WTC11 (cell line): ENCODE measurements around the gene SPSB3. TPM values are rescaled to one million over a fixed set of nuclear protein-coding genes. Genes with fewer than 3 reads are reported as not detected.

Source experiments
- ATAC-seq: fragments of 200-7000 bp; cut with Tn5 transposase; 2 replicates; pipeline ENCODE4 v1.10.0; 2021; ENCODE audit warnings: mild to moderate bottlenecking, moderate library complexity
- CTCF ChIA-PET: fragments of 300-600 bp; sonication (Branson Sonifier 250); formaldehyde crosslinking; loops from one replicate; lab custom pipeline; 2021; ENCODE audit warnings: antibody characterized with exemption; lab: Charles Lee
- POLR2A ChIA-PET: fragments of 350-600 bp; sonication (Branson Sonifier 250); formaldehyde crosslinking; loops from one replicate; lab custom pipeline; 2021; ENCODE audit warnings: antibody characterized with exemption; lab: Charles Lee
- DNase-seq: peaks from one replicate; pipeline ENCODE4 v3.0.0; 2021; ENCODE audit warnings: low spot score
- H3K27ac Mint-ChIP-seq: 2 replicates; pipeline ENCODE4 v1.8.0; 2021; ENCODE audit warnings: mixed read lengths
- H3K27me3 Mint-ChIP-seq: 2 replicates; pipeline ENCODE4 v1.8.0; 2021; ENCODE audit warnings: low read depth, mild to moderate bottlenecking, moderate library complexity, mixed read lengths
- H3K36me3 Mint-ChIP-seq: 2 replicates; pipeline ENCODE4 v1.8.0; 2021; ENCODE audit warnings: mixed read lengths
- H3K4me1 Mint-ChIP-seq: 2 replicates; pipeline ENCODE4 v1.8.0; 2022; ENCODE audit warnings: mixed read lengths
- H3K4me3 Mint-ChIP-seq: 2 replicates; pipeline ENCODE4 v1.8.0; 2021; ENCODE audit warnings: mild to moderate bottlenecking, moderate library complexity, mixed read lengths
- H3K9me3 Mint-ChIP-seq: 2 replicates; pipeline ENCODE4 v1.8.0; 2021; ENCODE audit warnings: mixed read lengths
- AFF4 ChIP-seq: sonication (generic); formaldehyde crosslinking; IDR thresholded peaks from 2 replicates; pipeline ENCODE4 v1.8.1; 2023; ENCODE audit warnings: mild to moderate bottlenecking, missing genetic modification reagents, borderline replicate concordance
- E2F1 ChIP-seq: sonication (generic); formaldehyde crosslinking; IDR thresholded peaks from 2 replicates; pipeline ENCODE4 v1.8.0; 2022; ENCODE audit warnings: mild to moderate bottlenecking, missing genetic modification reagents
- ELF4 ChIP-seq: sonication (generic); formaldehyde crosslinking; IDR thresholded peaks from 2 replicates; pipeline ENCODE4 v1.8.1; 2022; ENCODE audit warnings: low read depth, mild to moderate bottlenecking, moderate library complexity, missing genetic modification reagents
- GABPB1 ChIP-seq: sonication (generic); formaldehyde crosslinking; IDR thresholded peaks from 2 replicates; pipeline ENCODE4 v1.8.1; 2023; ENCODE audit warnings: mild to moderate bottlenecking, missing genetic modification reagents
- JUN ChIP-seq: sonication (generic); formaldehyde crosslinking; IDR thresholded peaks from 2 replicates; pipeline ENCODE4 v1.8.0; 2023; ENCODE audit warnings: mild to moderate bottlenecking, missing genetic modification reagents
- MAX ChIP-seq: sonication (generic); formaldehyde crosslinking; IDR thresholded peaks from 2 replicates; pipeline ENCODE4 v1.8.0; 2022; ENCODE audit warnings: mild to moderate bottlenecking, missing genetic modification reagents
- MYBL2 ChIP-seq: sonication (generic); formaldehyde crosslinking; IDR thresholded peaks from 2 replicates; pipeline ENCODE4 v1.8.1; 2023; ENCODE audit warnings: mild to moderate bottlenecking, moderate library complexity, missing genetic modification reagents
- NFE2L1 ChIP-seq: sonication (generic); formaldehyde crosslinking; IDR thresholded peaks from 2 replicates; pipeline ENCODE4 v1.8.1; 2023; ENCODE audit warnings: missing genetic modification reagents
- NR3C1 ChIP-seq: sonication (generic); formaldehyde crosslinking; conservative IDR thresholded peaks from 2 replicates; pipeline ENCODE4 v1.8.1; 2023; ENCODE audit warnings: low read depth, mild to moderate bottlenecking, missing genetic modification reagents
- PRRX2 ChIP-seq: fragments of 250-450 bp; sonication (Bioruptor Pico); IDR thresholded peaks from 2 replicates; pipeline ENCODE4 v1.8.0; 2021; ENCODE audit warnings: mild to moderate bottlenecking
- SMAD3 ChIP-seq: sonication (generic); formaldehyde crosslinking; IDR thresholded peaks from 2 replicates; pipeline ENCODE4 v1.8.0; 2022; ENCODE audit warnings: missing genetic modification reagents, mild to moderate bottlenecking, borderline replicate concordance
- SOX15 ChIP-seq: fragments of 250-450 bp; sonication (Bioruptor Pico); IDR thresholded peaks from 2 replicates; pipeline ENCODE4 v1.9.0; 2021; ENCODE audit warnings: mild to moderate bottlenecking
- SP1 ChIP-seq: sonication (generic); formaldehyde crosslinking; conservative IDR thresholded peaks from 2 replicates; pipeline ENCODE4 v1.8.1; 2022; ENCODE audit warnings: missing genetic modification reagents
- ZBTB43 ChIP-seq: sonication (generic); formaldehyde crosslinking; IDR thresholded peaks from 2 replicates; pipeline ENCODE4 v1.8.1; 2023; ENCODE audit warnings: mild to moderate bottlenecking, missing genetic modification reagents
- ZNF263 ChIP-seq: sonication (generic); formaldehyde crosslinking; IDR thresholded peaks from 2 replicates; pipeline ENCODE4 v1.8.1; 2022; ENCODE audit warnings: low read depth, mild to moderate bottlenecking, moderate library complexity, missing genetic modification reagents
- ZNF317 ChIP-seq: sonication (generic); formaldehyde crosslinking; IDR thresholded peaks from 2 replicates; pipeline ENCODE4 v1.8.1; 2023; ENCODE audit warnings: low read depth, mild to moderate bottlenecking, moderate library complexity, missing genetic modification reagents, borderline replicate concordance
- ZNF396 ChIP-seq: fragments of 250-450 bp; sonication (Bioruptor Pico); IDR thresholded peaks from 2 replicates; pipeline ENCODE4 v1.8.0; 2021; ENCODE audit warnings: mild to moderate bottlenecking, moderate library complexity, borderline replicate concordance
- ZNF416 ChIP-seq: fragments of 250-450 bp; sonication (Bioruptor Pico); IDR thresholded peaks from 2 replicates; pipeline ENCODE4 v1.9.0; 2021; ENCODE audit warnings: mild to moderate bottlenecking, inconsistent platforms
- ZSCAN18 ChIP-seq: fragments of 250-450 bp; sonication (Bioruptor Pico); IDR thresholded peaks from 2 replicates; pipeline ENCODE4 v2.1.2; 2022; ENCODE audit warnings: mild to moderate bottlenecking, moderate library complexity
- total RNA-seq: library from RNA; stranded (reverse); gene quantifications from 3 replicates; pipeline ENCODE4 v1.2.3, GENCODE V29; 2021

SPSB3 gene
- total RNA-seq, 1 experiment from 2014 or later, result 32.8 TPM

GRCh38 chr16:1810106-1810505 lies 27.7 kb upstream of the SPSB3 start (continued):
- TF ChIP-seq AFF4 (CRISPR knock-in tag), result no peak

GRCh38 chr16:1809281-1809801 lies 27.0 kb upstream of the SPSB3 start:
- ATAC-seq (peak; percentile 98), DNase-seq (peak; percentile 83)
- POLR2A ChIA-PET, result no interaction called here
- H3K9me3 Mint-ChIP-seq, result peaks cover 4% of the 10 kb centered on the region; the same call in 1 of the 2 replicates
- no peak overlapping the region for H3K4me3 Mint-ChIP-seq
- peaks cover 14% of the 10 kb centered on the region for H3K36me3 Mint-ChIP-seq
- no peaks in the 10 kb centered on the region; the same call in 1 of the 2 replicates for H3K27me3 Mint-ChIP-seq
- no peak overlapping the region for H3K27ac Mint-ChIP-seq
- CTCF ChIA-PET, result interaction anchor here (0.9 kb wide), 1 partner anchor 86 kb away, joined by 3 read pairs; no protein-coding TSS in a partner anchor
- TF ChIP-seq NFE2L1 (CRISPR knock-in tag), result no peak
- TF ChIP-seq ZNF416 (CRISPR knock-in tag), result no peak
- no peak for TF ChIP-seq MYBL2 (CRISPR knock-in tag)
- 0 out of 2 replicates have a peak, but pooled peaks have one; percentile 41 for TF ChIP-seq SP1 (CRISPR knock-in tag)
- TF ChIP-seq ZNF263, result no peak
- peak; percentile 51; the same call in 1 of the 2 replicates for TF ChIP-seq MAX (CRISPR knock-in tag)
- TF ChIP-seq GABPB1 (CRISPR knock-in tag), result no peak
- TF ChIP-seq ZSCAN18 (CRISPR knock-in tag), result no peak
- TF ChIP-seq E2F1 (CRISPR knock-in tag), result no peak
- TF ChIP-seq JUN (CRISPR knock-in tag), result no peak
- no peak for TF ChIP-seq PRRX2 (CRISPR knock-in tag)
- H3K4me1 Mint-ChIP-seq, result no peaks in the 10 kb centered on the region

- no peaks in the 10 kb centered on the region; the same call in 1 of the 2 replicates for H3K27me3 Mint-ChIP-seq
- TF ChIP-seq ZNF317 (CRISPR knock-in tag), result no peak
- no peak for TF ChIP-seq ZNF396 (CRISPR knock-in tag)
- TF ChIP-seq MAX (CRISPR knock-in tag), result no peak
- no peak for TF ChIP-seq ELF4 (CRISPR knock-in tag)
- no peak for TF ChIP-seq SOX15 (CRISPR knock-in tag)
- no peak for TF ChIP-seq SP1 (CRISPR knock-in tag)
- TF ChIP-seq SMAD3 (CRISPR knock-in tag), result no peak
- TF ChIP-seq NR3C1, result no peak
- no peak for TF ChIP-seq ZBTB43 (CRISPR knock-in tag)
- no peak overlapping the region for H3K4me3 Mint-ChIP-seq
- H3K36me3 Mint-ChIP-seq, result peaks cover 14% of the 10 kb centered on the region
- DNase-seq, result no peak
- no peak overlapping the region for H3K27ac Mint-ChIP-seq
- ChIA-PET CTCF (no interaction called here), POLR2A (no interaction called here)
- no peaks in the 10 kb centered on the region for H3K4me1 Mint-ChIP-seq
- H3K9me3 Mint-ChIP-seq, result peaks cover 7% of the 10 kb centered on the region; the same call in 1 of the 2 replicates
- ATAC-seq, result no peak
Measured at GRCh38 chr16:1808691-1809090, 26.3 kb upstream of the SPSB3 start.
